Measurements from ENCODE around the gene BSN.
"Not testable (repeated sequence)": the region's sequence is repeated elsewhere in the genome, so short reads cannot be mapped to it uniquely, and the experiment has no call there.

The BSN gene

GRCh38 chr3:49534581-49535441, 19.5 kb upstream of the BSN start:
- DNase-seq = no peak

GRCh38 chr3:49535971-49536874, 18.1 kb upstream of the BSN start:
- no peak for DNase-seq

- no peak for DNase-seq
Measured at GRCh38 chr3:49536875-49537533, 17.3 kb upstream of the BSN start.

- peak; percentile 95 for DNase-seq
Measured at GRCh38 chr3:49539659-49540560, 14.4 kb upstream of the BSN start.

- no peak for DNase-seq
Measured at GRCh38 chr3:49552087-49552486, 2.2 kb upstream of the BSN start.

GRCh38 chr3:49553324-49553691, 969 bp upstream of the BSN start:
- no peak for DNase-seq

GRCh38 chr3:49554633-49555265, 472 bp downstream of the BSN start:
- peak; percentile 76 for DNase-seq

GRCh38 chr3:49556500-49557275, 2.4 kb downstream of the BSN start:
- DNase-seq = no peak

GRCh38 chr3:49563040-49563578, 8.8 kb downstream of the BSN start:
- no peak for DNase-seq

- no peak for DNase-seq
Measured at GRCh38 chr3:49563766-49564165, 9.5 kb downstream of the BSN start.

- DNase-seq = no peak
Measured at GRCh38 chr3:49566312-49566711, 12.0 kb downstream of the BSN start.

- no peak for DNase-seq
Measured at GRCh38 chr3:49567406-49567805, 13.1 kb downstream of the BSN start.

GRCh38 chr3:49568965-49569364, 14.7 kb downstream of the BSN start:
- no peak for DNase-seq

- no peak for DNase-seq
Measured at GRCh38 chr3:49570028-49570654, 15.9 kb downstream of the BSN start.

- DNase-seq = no peak
Measured at GRCh38 chr3:49582177-49582576, 27.9 kb downstream of the BSN start.

- DNase-seq = not testable (repeated sequence)
Measured at GRCh38 chr3:49585261-49585755, 31.0 kb downstream of the BSN start.

- DNase-seq = no peak
Measured at GRCh38 chr3:49591615-49592014, 37.3 kb downstream of the BSN start.

GRCh38 chr3:49593041-49593440, 38.8 kb downstream of the BSN start:
- DNase-seq = no peak

- no peak for DNase-seq
Measured at GRCh38 chr3:49600781-49601180, 46.5 kb downstream of the BSN start.

Measured in activated T-cell treated with anti-CD3 and anti-CD28 coated beads, Interleukin-2, amount 50 U/mL, for 1 hour (primary cell).